Thymus (tissue), 11 donors: ENCODE measurements around the gene GOPC. TPM values are rescaled to one million over a fixed set of nuclear protein-coding genes. Genes with fewer than 3 reads are reported as not detected.

Experiments used
- DNase-seq, 9 donors: peaks; one replicate each; pipeline ENCODE4 v3.0.0-alpha.2; 2013; ENCODE audit warnings: low spot score in 9 of 9, low read depth in 6 of 9, missing footprints in 1 of 9
- H3K27ac ChIP-seq, 2 donors: one replicate each; pipeline ENCODE4 v1.5.1; 2013; ENCODE audit warnings: control low read depth in 1 of 2, low read depth in 1 of 2, low read length in 1 of 2, mild to moderate bottlenecking in 1 of 2, moderate library complexity in 1 of 2
- H3K27me3 ChIP-seq, 2 donors: one replicate each; pipeline ENCODE4 v1.5.1; 2013; ENCODE audit warnings: low read length in 1 of 2; ENCODE audit not compliant: control insufficient read depth in 2 of 2, insufficient read depth in 1 of 2
- H3K36me3 ChIP-seq, 2 donors: one replicate each; pipeline ENCODE4 v1.5.1; 2013; ENCODE audit warnings: low read length in 1 of 2, mild to moderate bottlenecking in 1 of 2, moderate library complexity in 1 of 2; ENCODE audit not compliant: control insufficient read depth in 2 of 2, insufficient read depth in 2 of 2
- H3K4me1 ChIP-seq, 2 donors: one replicate each; pipeline ENCODE4 v1.5.1; 2013; ENCODE audit warnings: low read length in 2 of 2; ENCODE audit not compliant: control insufficient read depth in 2 of 2, insufficient read depth in 2 of 2
- H3K4me3 ChIP-seq, 2 donors: one replicate each; pipeline ENCODE4 v1.5.1; 2013; ENCODE audit warnings: low read length in 2 of 2, control low read depth in 1 of 2, mild to moderate bottlenecking in 1 of 2
- H3K9me3 ChIP-seq, 2 donors: one replicate each; pipeline ENCODE4 v1.5.1; 2013; ENCODE audit warnings: low read length in 1 of 2, mild to moderate bottlenecking in 1 of 2; ENCODE audit not compliant: control insufficient read depth in 2 of 2, insufficient read depth in 1 of 2
- WGBS: extraction: QIAGEN DNeasy Blood & Tissue Kit; methylation state at CpG from one replicate; pipeline ENCODE4 v1.1.7; 2013; 5-methylcytosine and 5-hydroxymethylcytosine counted together
- polyA plus RNA-seq: library from polyadenylated mRNA; stranded (reverse); fragments of 200-250 nt; gene quantifications from one replicate; pipeline ENCODE4 v1.2.3, GENCODE V29; 2013
- total RNA-seq: library from RNA; stranded (reverse); fragments of 120-200 nt; gene quantifications from one replicate; pipeline ENCODE4 v1.2.4, GENCODE V29; 2013
- donor health status: healthy.

Gene GOPC
- total and polyA plus RNA-seq, 2 donors: 32.7 to 33.1 TPM

DNA sequence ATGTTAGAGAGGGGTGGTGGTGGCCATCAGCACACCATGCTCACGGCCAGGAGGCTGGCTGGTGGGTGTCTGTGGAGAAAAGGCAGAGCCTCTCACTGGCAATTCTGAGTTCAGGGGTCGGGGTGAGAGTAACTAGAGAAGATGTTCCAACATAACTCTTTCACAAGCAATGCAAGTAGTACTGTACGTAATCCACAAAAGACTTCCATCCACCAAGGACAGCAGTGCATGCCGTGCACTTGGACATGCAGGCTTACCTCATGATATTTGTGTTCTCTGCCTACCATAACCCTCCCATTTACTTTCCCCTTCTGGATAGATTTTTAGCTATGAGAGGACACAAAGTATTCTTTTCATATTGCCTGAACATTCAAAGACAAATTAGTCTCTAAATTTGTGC, 68.5 kb downstream of the GOPC start:
- 96% methylated on average over 4 of the region's 4 CpGs for WGBS
- Histone ChIP-seq H3K27ac (no peak overlapping the region), H3K4me1 (no peaks in the 10 kb centered on the region), H3K36me3 (no peaks in the 10 kb centered on the region), H3K27me3 (peaks cover 0 to 2% of the 10 kb centered on the region in 2 donors), H3K4me3 (no peak overlapping the region), H3K9me3 (no peaks in the 10 kb centered on the region)
- DNase-seq: no peak

DNA sequence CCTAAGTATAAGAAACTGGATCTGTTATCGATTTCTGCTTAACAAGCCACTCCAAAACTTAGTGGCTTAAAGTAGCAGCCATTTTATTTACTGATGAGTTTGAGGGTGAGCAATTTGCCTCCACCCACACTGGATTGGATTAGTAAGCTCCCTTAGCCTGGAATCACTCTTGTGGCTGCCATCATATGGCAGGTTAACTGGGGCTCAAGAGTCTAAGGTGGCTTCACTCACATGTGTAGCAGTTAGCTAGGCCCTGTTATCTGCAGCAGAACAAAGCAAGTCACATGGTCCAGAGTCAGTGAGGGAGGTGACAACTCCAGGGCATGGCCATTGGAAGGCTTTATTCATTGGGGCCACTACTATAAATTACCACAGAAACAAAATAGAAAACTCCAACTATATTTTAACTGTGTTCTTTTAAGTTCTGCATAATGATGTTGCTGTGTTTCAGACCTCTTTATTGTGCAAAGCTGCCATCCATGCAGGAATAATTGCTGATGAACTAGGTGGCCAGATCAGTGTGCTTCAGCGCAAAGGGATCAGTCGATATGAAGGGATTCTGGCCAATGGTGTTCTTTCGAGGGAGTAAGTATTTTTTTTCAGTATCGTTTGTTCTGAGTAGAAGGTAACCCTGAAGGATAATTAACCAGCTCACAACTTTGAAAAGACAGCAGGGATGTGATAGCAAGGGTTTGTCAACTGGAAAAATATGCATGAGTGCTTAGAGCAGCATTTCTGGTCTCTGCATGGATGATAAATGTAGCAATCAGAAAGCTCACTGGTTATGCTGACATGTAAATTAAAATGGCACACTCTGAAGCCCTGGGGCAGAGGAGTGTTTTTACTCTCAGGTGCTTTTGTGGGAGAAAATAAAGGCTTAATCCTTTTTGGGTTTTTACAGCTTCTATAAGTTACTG, 70.2 kb downstream of the GOPC start:
- H3K4me1 ChIP-seq: no peaks in the 10 kb centered on the region
- no peak for DNase-seq
- 98% methylated on average over 5 of the region's 5 CpGs for WGBS
- no peak overlapping the region for H3K4me3 ChIP-seq
- H3K27me3 ChIP-seq: no peaks in the 10 kb centered on the region
- no peaks in the 10 kb centered on the region for H3K9me3 ChIP-seq
- no peaks in the 10 kb centered on the region for H3K36me3 ChIP-seq
- H3K27ac ChIP-seq: no peak overlapping the region

DNA sequence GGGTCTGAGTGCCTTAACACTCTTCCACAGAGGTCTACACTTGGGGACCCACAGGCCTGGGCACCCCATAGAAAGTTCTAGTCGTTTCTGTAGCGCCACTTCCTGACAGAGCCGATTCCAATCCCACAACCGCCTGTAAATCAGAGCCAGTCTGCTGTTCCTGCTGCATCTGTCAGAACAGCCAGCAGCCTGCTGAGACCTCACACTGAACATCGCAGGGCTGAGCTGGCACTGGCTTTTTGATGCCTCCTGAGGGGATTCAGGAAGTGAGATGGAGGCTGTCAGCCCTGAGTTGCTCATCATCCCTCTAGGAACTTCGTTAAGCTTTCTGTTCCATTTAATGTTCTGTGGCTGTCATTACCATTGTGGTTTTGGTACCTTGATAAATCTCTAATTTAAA, 71.0 kb downstream of the GOPC start:
- Histone ChIP-seq H3K27ac (no peak overlapping the region), H3K27me3 (no peaks in the 10 kb centered on the region), H3K4me3 (no peak overlapping the region), H3K36me3 (no peaks in the 10 kb centered on the region), H3K4me1 (no peaks in the 10 kb centered on the region), H3K9me3 (no peaks in the 10 kb centered on the region)
- no peak for DNase-seq
- WGBS: 39% methylated on average over 6 of the region's 6 CpGs

DNA sequence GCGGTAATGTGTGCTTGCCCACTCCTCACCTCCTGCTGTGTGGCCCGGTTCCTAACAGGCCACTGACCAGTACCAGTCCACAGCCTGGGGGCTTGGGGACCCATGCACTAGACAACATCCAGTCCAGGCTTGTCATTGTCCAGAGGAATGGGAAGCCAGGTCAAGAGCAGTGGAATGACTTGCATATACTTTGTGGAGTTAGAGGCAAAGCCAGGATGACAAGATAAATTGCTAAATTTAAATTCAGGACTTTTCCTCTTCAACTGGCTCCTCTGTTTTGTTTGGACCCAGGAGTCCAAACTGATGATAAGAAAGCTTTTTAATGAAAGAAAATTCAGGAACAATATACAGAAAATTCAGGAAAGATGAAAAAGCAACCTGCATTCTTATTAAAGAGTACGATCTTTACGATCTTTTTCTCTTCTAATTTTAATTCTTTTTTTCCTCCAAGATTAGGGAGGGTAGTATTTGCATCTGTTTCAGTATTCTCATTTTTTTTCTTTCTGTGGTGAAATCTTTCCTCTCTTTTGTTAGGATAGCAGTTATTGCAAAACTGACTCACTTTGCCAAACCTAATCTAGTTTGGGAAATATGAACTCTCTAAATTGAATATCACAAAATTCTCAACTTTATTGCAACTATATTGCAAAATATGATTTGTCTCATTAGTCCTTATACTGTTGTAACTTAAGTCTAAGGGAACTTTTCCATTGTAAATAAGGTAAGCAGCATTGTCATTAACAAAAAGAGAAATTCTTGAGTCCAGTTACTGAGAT, 71.7 kb downstream of the GOPC start:
- H3K27ac ChIP-seq: no peak overlapping the region
- H3K4me1 ChIP-seq: no peaks in the 10 kb centered on the region
- no peaks in the 10 kb centered on the region for H3K27me3 ChIP-seq
- no peak for DNase-seq
- 98% methylated on average over 4 of the region's 4 CpGs for WGBS
- H3K4me3 ChIP-seq: no peak overlapping the region
- H3K36me3 ChIP-seq: no peaks in the 10 kb centered on the region
- no peaks in the 10 kb centered on the region for H3K9me3 ChIP-seq

DNA sequence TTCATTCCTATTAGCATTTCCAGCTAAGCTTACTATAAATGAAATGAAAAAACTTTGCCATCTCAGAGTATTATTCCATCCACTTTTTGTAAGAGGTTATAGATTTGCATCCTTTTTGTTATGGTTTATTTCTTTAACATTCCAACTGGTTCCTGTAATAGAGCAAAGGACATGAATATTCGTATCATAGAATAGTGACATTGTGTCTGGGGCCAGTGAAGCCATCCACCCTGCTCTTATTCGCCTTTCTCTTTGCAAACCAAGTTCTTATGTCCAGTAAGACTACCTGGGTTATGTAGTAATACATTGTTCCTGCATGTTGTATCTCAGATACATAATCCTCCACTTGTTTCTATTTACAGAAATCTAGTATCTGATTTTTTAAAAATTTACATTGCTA, 76.7 kb downstream of the GOPC start:
- Histone ChIP-seq H3K27ac (no peak overlapping the region), H3K9me3 (no peaks in the 10 kb centered on the region), H3K36me3 (no peaks in the 10 kb centered on the region), H3K4me1 (no peaks in the 10 kb centered on the region), H3K4me3 (no peak overlapping the region), H3K27me3 (no peaks in the 10 kb centered on the region)
- no peak for DNase-seq
- WGBS: 94% methylated on average over 2 of the region's 2 CpGs

DNA sequence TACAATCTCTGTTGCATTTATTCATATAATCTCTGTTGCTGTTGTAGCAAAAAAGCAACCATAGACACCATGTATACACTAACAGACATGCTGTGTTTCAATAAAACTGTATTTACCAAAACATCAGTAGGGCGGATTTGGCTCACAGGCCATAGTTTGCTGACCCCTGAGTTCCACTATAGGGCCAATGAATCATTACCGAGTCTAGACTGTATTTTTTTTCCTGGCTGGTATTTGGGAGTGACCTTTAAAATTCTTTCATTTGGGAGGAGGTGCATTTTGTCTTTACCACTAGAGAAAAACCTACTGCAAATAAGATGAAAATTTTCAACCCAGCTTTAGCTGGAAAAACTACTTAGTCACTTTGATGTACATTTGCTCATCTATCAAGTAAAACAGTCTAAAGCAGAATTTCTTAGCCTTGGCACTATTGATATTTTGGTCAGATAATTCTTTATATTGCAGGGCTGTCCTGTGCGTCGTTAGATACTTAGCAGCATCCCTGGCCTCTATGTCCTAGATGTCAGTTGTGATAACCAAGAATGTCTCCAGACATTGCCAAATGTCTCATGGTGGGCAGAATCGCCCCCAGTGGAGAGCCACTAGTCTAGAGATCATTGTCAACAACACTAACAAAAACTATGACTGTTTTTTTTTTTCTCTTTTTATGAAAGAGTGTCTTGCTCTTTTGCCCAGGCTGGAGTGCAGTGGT, 80.4 kb downstream of the GOPC start:
- Histone ChIP-seq H3K27ac (no peak overlapping the region), H3K4me3 (no peak overlapping the region), H3K4me1 (no peaks in the 10 kb centered on the region), H3K36me3 (no peaks in the 10 kb centered on the region), H3K9me3 (no peaks in the 10 kb centered on the region), H3K27me3 (no peaks in the 10 kb centered on the region)
- WGBS: 97% methylated on average over 5 of the region's 5 CpGs
- no peak for DNase-seq

DNA sequence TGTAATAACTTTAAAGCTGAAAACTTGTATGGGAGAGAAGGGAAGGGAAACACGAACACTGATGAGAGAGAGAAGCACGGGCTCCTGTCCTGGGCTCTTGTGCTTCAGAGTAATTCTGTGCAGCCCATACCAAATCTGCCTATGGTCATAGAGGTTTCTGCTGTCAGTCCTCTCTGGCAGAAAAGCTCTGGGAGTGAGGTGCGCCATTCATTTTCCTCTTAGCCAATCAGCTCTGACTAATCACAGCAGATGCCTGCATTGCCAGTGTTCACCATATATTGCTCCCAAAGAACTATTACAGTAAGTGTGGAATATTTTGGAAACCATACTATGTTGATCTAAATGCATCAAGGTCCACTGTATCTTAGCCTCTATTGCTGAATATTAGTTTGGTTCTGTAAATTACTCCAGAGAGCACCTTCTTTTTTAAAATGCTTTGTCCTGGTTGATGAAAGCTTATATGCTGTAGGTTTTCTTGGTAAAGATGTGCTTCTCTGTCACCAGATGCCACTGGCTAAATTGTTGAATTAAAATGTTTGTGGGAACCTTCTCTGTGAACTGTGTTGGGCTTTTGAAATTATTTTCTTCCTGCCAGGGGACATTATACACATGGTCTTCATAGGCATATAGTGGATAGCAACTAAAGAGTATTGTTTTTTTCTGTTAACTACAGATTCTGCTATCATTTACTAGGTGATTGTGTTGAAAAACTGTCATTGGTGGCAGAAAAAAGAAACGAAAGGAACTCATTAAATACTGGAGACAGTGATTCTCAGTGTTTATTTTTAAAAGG, 81.5 kb downstream of the GOPC start:
- no peaks in the 10 kb centered on the region for H3K27me3 ChIP-seq
- H3K4me3 ChIP-seq: no peak overlapping the region
- no peaks in the 10 kb centered on the region for H3K4me1 ChIP-seq
- 98% methylated on average over 4 of the region's 4 CpGs for WGBS
- H3K36me3 ChIP-seq: no peaks in the 10 kb centered on the region
- no peaks in the 10 kb centered on the region for H3K9me3 ChIP-seq
- DNase-seq: no peak
- H3K27ac ChIP-seq: no peak overlapping the region

DNA sequence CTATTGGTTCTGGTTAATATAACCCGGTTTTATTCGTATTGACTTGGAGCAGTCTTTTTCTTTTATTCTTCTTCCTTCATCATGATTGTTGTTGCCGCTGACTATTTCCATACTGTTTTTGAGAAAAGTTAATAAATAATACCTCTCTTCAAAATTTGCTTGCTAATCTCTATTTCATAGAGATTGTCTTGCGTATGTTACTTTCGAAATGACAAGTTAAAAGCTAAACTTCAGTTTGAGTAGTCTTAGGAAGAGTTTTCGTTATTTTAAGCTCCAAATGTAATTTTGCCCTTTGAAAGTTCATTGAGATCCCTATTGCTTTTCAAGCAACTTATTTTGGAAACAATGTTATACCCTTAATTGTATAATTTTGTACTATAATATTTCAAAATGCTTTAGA, 83.4 kb downstream of the GOPC start:
- H3K9me3 ChIP-seq: no peaks in the 10 kb centered on the region
- no peak for DNase-seq
- no peak overlapping the region for H3K27ac ChIP-seq
- no peak overlapping the region for H3K4me3 ChIP-seq
- no peaks in the 10 kb centered on the region for H3K4me1 ChIP-seq
- 97% methylated on average over 6 of the region's 6 CpGs for WGBS
- no peaks in the 10 kb centered on the region for H3K27me3 ChIP-seq
- H3K36me3 ChIP-seq: no peaks in the 10 kb centered on the region
